ENCODE data around the gene PRSS50. TPM values are rescaled to one million over a fixed set of nuclear protein-coding genes. Genes with fewer than 3 reads are reported as not detected.
"Not testable (repeated sequence)": the region's sequence is repeated elsewhere in the genome, so short reads cannot be mapped to it uniquely, and the experiment has no call there.

PRSS50 gene
- total RNA-seq, 1 experiment from 2014 or later, result not detected

DNA sequence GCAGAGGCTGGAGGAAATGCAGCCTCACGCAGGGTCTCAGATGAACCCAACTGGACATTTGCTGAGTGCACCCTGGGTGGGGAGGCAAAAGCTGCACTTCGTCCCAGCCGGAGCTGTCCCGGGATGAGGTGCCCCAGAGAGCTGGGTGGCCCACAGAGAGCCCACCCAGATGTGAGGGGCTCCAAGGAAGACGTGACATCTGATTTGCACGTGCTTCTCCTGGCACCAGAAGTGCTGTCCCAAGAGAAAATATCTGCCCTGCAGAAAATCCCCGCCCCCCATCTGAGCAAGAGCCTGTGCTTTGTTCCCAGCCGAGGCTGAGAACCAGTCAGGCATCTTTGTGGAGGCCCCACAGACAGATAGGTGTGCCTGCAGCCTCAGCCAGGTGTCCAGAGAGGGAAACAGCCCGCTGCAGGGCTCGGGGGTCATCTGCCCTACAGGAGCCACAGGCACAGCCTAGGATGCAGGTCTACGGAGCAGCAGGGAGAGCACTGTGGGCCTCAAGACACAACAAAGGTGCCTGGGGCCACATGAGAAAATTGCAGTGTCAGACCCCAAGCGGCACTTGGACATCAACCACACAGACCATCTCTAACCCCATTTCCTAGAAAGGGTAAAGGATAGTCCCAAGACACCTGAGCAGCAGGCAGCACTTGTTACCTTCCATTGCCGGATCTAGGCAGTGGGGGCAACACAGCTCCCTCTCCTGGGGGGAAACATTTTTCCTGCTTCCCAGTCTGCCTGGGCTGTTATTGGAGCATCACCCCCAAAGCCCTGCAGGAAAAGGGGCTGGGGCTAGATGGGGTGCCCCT lies 10.7 kb downstream of the PRSS50 start:
- Histone ChIP-seq H3K9me3 (no peaks in the 10 kb centered on the region), H3K4me1 (peaks cover 9% of the 10 kb centered on the region), H3K4me3 (ENCODE audit: low read depth, low read length) (no peak overlapping the region), H3K27me3 (replicated peaks; ENCODE audit: control insufficient read depth, insufficient read depth, low read length) (no peaks in the 10 kb centered on the region), H3K36me3 (ENCODE audit: control insufficient read depth, insufficient read depth, low read length) (no peaks in the 10 kb centered on the region)
- TF ChIP-seq, protein P1, sequence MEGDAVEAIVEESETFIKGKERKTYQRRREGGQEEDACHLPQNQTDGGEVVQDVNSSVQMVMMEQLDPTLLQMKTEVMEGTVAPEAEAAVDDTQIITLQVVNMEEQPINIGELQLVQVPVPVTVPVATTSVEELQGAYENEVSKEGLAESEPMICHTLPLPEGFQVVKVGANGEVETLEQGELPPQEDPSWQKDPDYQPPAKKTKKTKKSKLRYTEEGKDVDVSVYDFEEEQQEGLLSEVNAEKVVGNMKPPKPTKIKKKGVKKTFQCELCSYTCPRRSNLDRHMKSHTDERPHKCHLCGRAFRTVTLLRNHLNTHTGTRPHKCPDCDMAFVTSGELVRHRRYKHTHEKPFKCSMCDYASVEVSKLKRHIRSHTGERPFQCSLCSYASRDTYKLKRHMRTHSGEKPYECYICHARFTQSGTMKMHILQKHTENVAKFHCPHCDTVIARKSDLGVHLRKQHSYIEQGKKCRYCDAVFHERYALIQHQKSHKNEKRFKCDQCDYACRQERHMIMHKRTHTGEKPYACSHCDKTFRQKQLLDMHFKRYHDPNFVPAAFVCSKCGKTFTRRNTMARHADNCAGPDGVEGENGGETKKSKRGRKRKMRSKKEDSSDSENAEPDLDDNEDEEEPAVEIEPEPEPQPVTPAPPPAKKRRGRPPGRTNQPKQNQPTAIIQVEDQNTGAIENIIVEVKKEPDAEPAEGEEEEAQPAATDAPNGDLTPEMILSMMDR (IDR thresholded peaks at IDR 0.05; ENCODE audit: insufficient read depth in 1 of 2, low read depth in 1 of 2, low read length in 1 of 2, severe bottlenecking in 1 of 2, unreplicated experiment in 1 of 2), result no peak
- Mint-ChIP-seq H3K36me3 (ENCODE audit: insufficient read depth, unreplicated experiment) (no peaks in the 10 kb centered on the region), H3K4me3 (ENCODE audit: unreplicated experiment) (no peak overlapping the region), H3K27ac (ENCODE audit: unreplicated experiment) (no peak overlapping the region), H3K27me3 (ENCODE audit: insufficient read depth, unreplicated experiment) (peaks cover 4% of the 10 kb centered on the region), H3K9me3 (ENCODE audit: unreplicated experiment) (no peaks in the 10 kb centered on the region), H3K4me1 (ENCODE audit: low read depth, unreplicated experiment) (no peaks in the 10 kb centered on the region)
- intact Hi-C loops (cut with micrococcal nuclease; ENCODE audit: unreplicated experiment), result loop anchor here (5.0 kb wide), 1 partner anchor 220 kb away; no protein-coding TSS in a partner anchor
- ChIA-PET POLR2A (interaction anchor here (0.5 kb wide), 1 partner anchor 270 kb away, joined by 4 read pairs; no protein-coding TSS in a partner anchor), CTCF (interaction anchor here (0.6 to 4.4 kb wide), 3 partner anchors 27 to 195 kb away, joined by 3 to 19 read pairs (median 4); no protein-coding TSS in a partner anchor)
- peak in 1 of 2 experiments; percentile 40 for DNase-seq
- no TSS peak for BruUV-seq (replicated peaks)

DNA sequence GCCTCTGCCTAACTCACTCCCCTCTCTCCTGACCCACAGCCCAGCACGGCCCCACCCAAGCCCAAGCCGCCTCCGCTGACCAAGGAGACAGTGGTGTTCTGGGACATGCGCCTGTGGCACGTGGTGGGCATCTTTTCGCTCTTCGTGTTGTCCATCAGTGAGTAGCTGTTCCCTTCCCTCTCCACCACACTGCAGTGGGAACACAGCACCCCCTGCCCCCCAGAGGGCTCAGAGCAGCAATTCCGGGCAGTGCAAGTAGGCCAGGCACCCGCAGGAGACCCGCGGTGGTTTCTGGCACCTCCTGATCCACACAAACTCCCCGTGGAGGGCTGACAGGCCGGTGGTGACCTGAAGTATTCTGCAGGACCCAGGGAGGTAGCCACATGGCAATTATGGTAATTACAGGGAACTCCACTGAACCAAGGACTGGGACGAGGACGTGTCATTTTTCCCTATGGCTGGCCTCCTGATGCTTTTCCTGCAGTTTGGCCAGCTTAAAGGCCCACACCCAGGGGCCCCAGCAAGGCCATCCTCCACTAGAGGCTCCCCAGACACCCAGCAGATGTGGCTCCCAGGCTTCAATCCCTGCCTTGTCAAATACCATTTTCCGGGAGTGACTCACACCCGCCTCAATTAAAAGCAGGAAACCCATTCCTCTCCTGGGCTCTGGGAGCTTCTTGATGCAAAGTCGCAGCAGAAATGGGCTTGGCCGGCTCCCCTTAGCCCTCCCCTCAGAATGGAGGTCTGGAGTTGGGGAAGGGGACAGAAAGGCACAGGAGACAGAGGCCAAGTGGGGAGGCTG lies 11.7 kb downstream of the PRSS50 start:
- BruUV-seq (replicated peaks), result no TSS peak
- intact Hi-C loops (cut with micrococcal nuclease; ENCODE audit: unreplicated experiment), result loop anchor here (1.0 to 5.0 kb wide), 4 partner anchors 155 to 219 kb away; no protein-coding TSS in a partner anchor
- Histone ChIP-seq H3K4me1 (no peaks in the 10 kb centered on the region; the same call in 1 of the 2 replicates), H3K4me3 (ENCODE audit: low read depth, low read length) (no peak overlapping the region), H3K36me3 (ENCODE audit: control insufficient read depth, insufficient read depth, low read length) (no peaks in the 10 kb centered on the region), H3K27me3 (replicated peaks; ENCODE audit: control insufficient read depth, insufficient read depth, low read length) (no peaks in the 10 kb centered on the region; the same call in 1 of the 2 replicates), H3K9me3 (no peaks in the 10 kb centered on the region)
- TF ChIP-seq, protein P1 (IDR thresholded peaks at IDR 0.05; ENCODE audit: insufficient read depth in 1 of 2, low read depth in 1 of 2, low read length in 1 of 2, severe bottlenecking in 1 of 2, unreplicated experiment in 1 of 2), result no peak
- CTCF ChIA-PET, result interaction anchor here (0.6 to 4.4 kb wide), 2 partner anchors 100 to 189 kb away, joined by 3 to 19 read pairs; no protein-coding TSS in a partner anchor
- no peaks in the 10 kb centered on the region for H3K36me3 Mint-ChIP-seq (ENCODE audit: insufficient read depth, unreplicated experiment)
- no peak overlapping the region for H3K4me3 Mint-ChIP-seq (ENCODE audit: unreplicated experiment)
- peak in 1 of 2 experiments; percentile 34 for DNase-seq
- peaks cover 6% of the 10 kb centered on the region for H3K27me3 Mint-ChIP-seq (ENCODE audit: insufficient read depth, unreplicated experiment)
- H3K9me3 Mint-ChIP-seq (ENCODE audit: unreplicated experiment), result no peaks in the 10 kb centered on the region
- H3K4me1 Mint-ChIP-seq (ENCODE audit: low read depth, unreplicated experiment), result no peaks in the 10 kb centered on the region
- peak overlapping the region; percentile 26 for H3K27ac Mint-ChIP-seq (ENCODE audit: unreplicated experiment)
- POLR2A ChIA-PET, result no interaction called here

DNA sequence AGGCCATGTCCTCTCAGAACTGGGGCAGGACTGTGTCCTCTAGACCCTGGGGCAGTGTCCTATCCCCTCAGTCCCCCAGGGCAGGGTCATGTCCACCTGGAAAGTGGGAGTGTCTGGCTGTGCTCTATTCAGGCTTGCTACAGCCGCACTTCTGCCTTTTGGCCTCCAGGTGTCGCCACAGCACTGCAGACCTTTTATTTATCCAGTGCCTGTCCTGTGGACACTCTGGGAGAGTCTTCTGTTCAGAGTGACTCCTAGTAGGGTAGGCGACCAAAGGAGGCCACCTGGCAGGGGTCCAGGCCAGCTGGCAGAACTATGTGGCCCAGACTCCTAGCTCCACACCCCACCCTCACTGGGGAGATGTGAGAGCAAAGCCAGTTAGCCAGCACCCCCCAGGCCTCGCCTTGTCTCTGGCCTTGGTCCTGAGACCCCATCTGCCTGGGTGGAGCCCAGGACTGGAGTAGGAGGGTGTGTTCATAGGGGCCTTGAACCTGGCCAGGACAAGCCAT lies 12.6 kb downstream of the PRSS50 start:
- Histone ChIP-seq H3K4me3 (ENCODE audit: low read depth, low read length) (no peak overlapping the region), H3K36me3 (ENCODE audit: control insufficient read depth, insufficient read depth, low read length) (no peaks in the 10 kb centered on the region), H3K27me3 (replicated peaks; ENCODE audit: control insufficient read depth, insufficient read depth, low read length) (no peaks in the 10 kb centered on the region; the same call in 1 of the 2 replicates), H3K9me3 (no peaks in the 10 kb centered on the region), H3K4me1 (no peaks in the 10 kb centered on the region)
- H3K27me3 Mint-ChIP-seq (ENCODE audit: insufficient read depth, unreplicated experiment), result peaks cover 6% of the 10 kb centered on the region
- H3K9me3 Mint-ChIP-seq (ENCODE audit: unreplicated experiment), result no peaks in the 10 kb centered on the region
- no peaks in the 10 kb centered on the region for H3K4me1 Mint-ChIP-seq (ENCODE audit: low read depth, unreplicated experiment)
- BruUV-seq (replicated peaks), result no TSS peak
- no peak overlapping the region for H3K4me3 Mint-ChIP-seq (ENCODE audit: unreplicated experiment)
- DNase-seq, result peak; percentile 78 to 79
- H3K36me3 Mint-ChIP-seq (ENCODE audit: insufficient read depth, unreplicated experiment), result no peaks in the 10 kb centered on the region
- no peak overlapping the region for H3K27ac Mint-ChIP-seq (ENCODE audit: unreplicated experiment)
- intact Hi-C loops (cut with micrococcal nuclease; ENCODE audit: unreplicated experiment), result loop anchor here (1.0 to 5.0 kb wide), 4 partner anchors 156 to 218 kb away; no protein-coding TSS in a partner anchor
- TF ChIP-seq, protein P1 (IDR thresholded peaks at IDR 0.05; ENCODE audit: insufficient read depth in 1 of 2, low read depth in 1 of 2, low read length in 1 of 2, severe bottlenecking in 1 of 2, unreplicated experiment in 1 of 2), result peak; percentile 91 to 95
- POLR2A ChIA-PET, result no interaction called here
- CTCF ChIA-PET, result interaction anchor here (0.6 to 4.4 kb wide), 2 partner anchors 101 to 190 kb away, joined by 3 to 19 read pairs; no protein-coding TSS in a partner anchor

DNA sequence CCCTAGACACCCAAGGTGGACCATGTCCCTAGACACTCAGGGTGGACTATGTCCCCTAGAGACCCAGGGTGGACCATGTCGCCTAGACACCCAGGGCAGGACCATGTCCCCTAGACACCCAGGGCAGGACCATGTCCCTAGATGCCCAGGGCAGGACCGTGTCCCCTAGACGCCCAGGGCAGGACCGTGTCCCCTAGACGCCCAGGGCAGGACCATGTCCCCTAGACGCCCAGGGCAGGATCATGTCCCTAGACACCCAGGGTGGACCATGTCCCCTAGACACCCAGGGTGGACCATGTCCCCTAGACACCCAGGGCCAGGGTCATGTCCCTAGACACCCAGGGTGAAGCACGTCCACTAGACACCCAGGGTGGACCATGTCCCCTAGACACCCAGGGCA lies 13.3 kb downstream of the PRSS50 start:
- H3K36me3 ChIP-seq (ENCODE audit: control insufficient read depth, insufficient read depth, low read length); CTCF ChIA-PET; H3K27me3 Mint-ChIP-seq (ENCODE audit: insufficient read depth, unreplicated experiment); H3K27me3 ChIP-seq (replicated peaks; ENCODE audit: control insufficient read depth, insufficient read depth, low read length); BruUV-seq (replicated peaks); H3K4me3 Mint-ChIP-seq (ENCODE audit: unreplicated experiment); POLR2A ChIA-PET; H3K9me3 Mint-ChIP-seq (ENCODE audit: unreplicated experiment); H3K4me1 Mint-ChIP-seq (ENCODE audit: low read depth, unreplicated experiment); H3K36me3 Mint-ChIP-seq (ENCODE audit: insufficient read depth, unreplicated experiment); H3K27ac Mint-ChIP-seq (ENCODE audit: unreplicated experiment); H3K9me3 ChIP-seq; H3K4me1 ChIP-seq; H3K4me3 ChIP-seq (ENCODE audit: low read depth, low read length): not testable (repeated sequence)
- DNase-seq, result peak in 1 of 2 experiments; percentile 12
- intact Hi-C loops (cut with micrococcal nuclease; ENCODE audit: unreplicated experiment), result loop anchor here (2.0 kb wide), 1 partner anchor 156 kb away; no protein-coding TSS in a partner anchor
